IMR-90 (cell line): ENCODE results near the gene NHSL2.

ENCODE experiments used
- BHLHE40 ChIP-seq: fragments of 150-350 bp; IDR thresholded peaks from 2 replicates; pipeline ENCODE4 v1.6.1; 2016; ENCODE audit warnings: mild to moderate bottlenecking, low read depth, low read length
- CEBPB ChIP-seq: IDR thresholded peaks from 2 replicates; pipeline ENCODE4 v1.6.1; 2012; ENCODE audit warnings: low read depth, low read length, improper control_type of control experiment
- FOS ChIP-seq: fragments of 150-350 bp; IDR thresholded peaks from 2 replicates; pipeline ENCODE4 v1.6.1; 2016; ENCODE audit warnings: low read depth, low read length
- MAFK ChIP-seq: IDR thresholded peaks from 2 replicates; pipeline ENCODE4 v1.6.1; 2012; ENCODE audit warnings: low read depth, low read length, improper control_type of control experiment
- MXI1 ChIP-seq: IDR thresholded peaks from 2 replicates; pipeline ENCODE4 v1.6.1; 2012; ENCODE audit warnings: low read depth, mild to moderate bottlenecking, low read length, moderate library complexity, borderline replicate concordance
- NFE2L2 ChIP-seq: fragments of 150-350 bp; IDR thresholded peaks from 2 replicates; pipeline ENCODE4 v1.6.1; 2016; ENCODE audit warnings: low read depth, mild to moderate bottlenecking, low read length
- POLR2A ChIP-seq: IDR thresholded peaks from 2 replicates; pipeline ENCODE4 v1.6.1; 2012; ENCODE audit warnings: mild to moderate bottlenecking, low read depth, low read length
- RAD21 ChIP-seq: IDR thresholded peaks from 2 replicates; pipeline ENCODE4 v1.6.1; 2012; ENCODE audit warnings: low read length, improper control_type of control experiment
- RCOR1 ChIP-seq: IDR thresholded peaks from 2 replicates; pipeline ENCODE4 v1.6.1; 2012; ENCODE audit warnings: mild to moderate bottlenecking, low read length, improper control_type of control experiment; ENCODE audit not compliant: insufficient replicate concordance
- RFX5 ChIP-seq: IDR thresholded peaks from 2 replicates; pipeline ENCODE4 v1.8.0; 2012; ENCODE audit warnings: low read depth, mild to moderate bottlenecking, low read length, moderate library complexity
- SMC3 ChIP-seq: fragments of 150-350 bp; IDR thresholded peaks from 2 replicates; pipeline ENCODE4 v1.6.1; 2016; ENCODE audit warnings: low read depth, mild to moderate bottlenecking, antibody characterized with exemption, low read length, moderate library complexity
- TF ChIP-seq, protein P1 (sequence below): conservative IDR thresholded peaks from 2 replicates; pipeline ENCODE4 v1.5.1; 2012; ENCODE audit warnings: mild to moderate bottlenecking, low read depth, low read length, improper control_type of control experiment
- TF ChIP-seq, protein P2 (sequence below): fragments of 150-350 bp; IDR thresholded peaks from 2 replicates; pipeline ENCODE4 v1.6.1; 2016; ENCODE audit warnings: low read depth, mild to moderate bottlenecking, low read length, moderate library complexity, borderline replicate concordance
- TF ChIP-seq, protein P3 (sequence below): fragments of 150-350 bp; IDR thresholded peaks from 2 replicates; pipeline ENCODE4 v1.6.1; 2017; ENCODE audit warnings: mild to moderate bottlenecking, antibody characterized with exemption, low read length, low read depth

DNA sequence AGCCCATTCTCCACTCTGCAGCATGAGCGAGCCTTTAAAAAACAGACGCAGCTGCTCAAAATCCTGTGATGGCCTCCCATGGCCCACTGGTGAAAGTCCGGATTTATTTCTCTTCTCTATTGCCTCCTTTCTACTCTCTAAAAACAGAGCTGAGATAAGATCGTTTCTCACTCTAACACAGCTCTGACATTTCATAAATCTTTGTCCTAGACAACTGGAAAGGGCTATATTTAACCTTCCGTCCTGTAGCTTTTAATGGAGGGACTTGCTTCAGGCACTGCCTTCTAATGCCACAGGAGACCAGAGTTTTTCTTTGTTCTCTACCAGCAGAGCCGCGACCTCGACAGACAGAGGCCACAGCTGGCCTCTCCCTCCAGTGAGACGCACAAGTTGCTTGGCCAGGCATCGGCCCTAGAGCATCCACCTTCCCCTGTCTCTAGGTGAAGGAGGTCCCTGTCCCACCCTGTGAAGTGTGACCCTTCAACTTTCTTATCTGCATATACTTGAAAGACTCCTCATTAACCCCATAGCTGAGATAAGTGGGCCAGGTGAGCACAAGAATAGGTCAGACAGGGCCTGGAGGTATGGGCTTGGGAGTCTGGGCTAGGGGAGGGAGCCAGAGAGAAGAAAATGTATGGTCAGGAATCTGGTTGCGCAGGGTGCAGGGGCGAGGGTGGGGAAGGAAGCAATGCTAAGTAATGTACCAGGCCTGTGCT is 171.1 kb downstream of the NHSL2 start:
- no peak for TF ChIP-seq RFX5
- TF ChIP-seq CEBPB, result no peak
- TF ChIP-seq, protein P1, sequence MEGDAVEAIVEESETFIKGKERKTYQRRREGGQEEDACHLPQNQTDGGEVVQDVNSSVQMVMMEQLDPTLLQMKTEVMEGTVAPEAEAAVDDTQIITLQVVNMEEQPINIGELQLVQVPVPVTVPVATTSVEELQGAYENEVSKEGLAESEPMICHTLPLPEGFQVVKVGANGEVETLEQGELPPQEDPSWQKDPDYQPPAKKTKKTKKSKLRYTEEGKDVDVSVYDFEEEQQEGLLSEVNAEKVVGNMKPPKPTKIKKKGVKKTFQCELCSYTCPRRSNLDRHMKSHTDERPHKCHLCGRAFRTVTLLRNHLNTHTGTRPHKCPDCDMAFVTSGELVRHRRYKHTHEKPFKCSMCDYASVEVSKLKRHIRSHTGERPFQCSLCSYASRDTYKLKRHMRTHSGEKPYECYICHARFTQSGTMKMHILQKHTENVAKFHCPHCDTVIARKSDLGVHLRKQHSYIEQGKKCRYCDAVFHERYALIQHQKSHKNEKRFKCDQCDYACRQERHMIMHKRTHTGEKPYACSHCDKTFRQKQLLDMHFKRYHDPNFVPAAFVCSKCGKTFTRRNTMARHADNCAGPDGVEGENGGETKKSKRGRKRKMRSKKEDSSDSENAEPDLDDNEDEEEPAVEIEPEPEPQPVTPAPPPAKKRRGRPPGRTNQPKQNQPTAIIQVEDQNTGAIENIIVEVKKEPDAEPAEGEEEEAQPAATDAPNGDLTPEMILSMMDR, result no peak
- TF ChIP-seq POLR2A, result no peak
- no peak for TF ChIP-seq RCOR1
- no peak for TF ChIP-seq RAD21
- no peak for TF ChIP-seq MAFK
- TF ChIP-seq BHLHE40, result no peak
- no peak for TF ChIP-seq FOS
- TF ChIP-seq, protein P2, sequence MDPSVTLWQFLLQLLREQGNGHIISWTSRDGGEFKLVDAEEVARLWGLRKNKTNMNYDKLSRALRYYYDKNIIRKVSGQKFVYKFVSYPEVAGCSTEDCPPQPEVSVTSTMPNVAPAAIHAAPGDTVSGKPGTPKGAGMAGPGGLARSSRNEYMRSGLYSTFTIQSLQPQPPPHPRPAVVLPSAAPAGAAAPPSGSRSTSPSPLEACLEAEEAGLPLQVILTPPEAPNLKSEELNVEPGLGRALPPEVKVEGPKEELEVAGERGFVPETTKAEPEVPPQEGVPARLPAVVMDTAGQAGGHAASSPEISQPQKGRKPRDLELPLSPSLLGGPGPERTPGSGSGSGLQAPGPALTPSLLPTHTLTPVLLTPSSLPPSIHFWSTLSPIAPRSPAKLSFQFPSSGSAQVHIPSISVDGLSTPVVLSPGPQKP, result no peak
- TF ChIP-seq, protein P3, sequence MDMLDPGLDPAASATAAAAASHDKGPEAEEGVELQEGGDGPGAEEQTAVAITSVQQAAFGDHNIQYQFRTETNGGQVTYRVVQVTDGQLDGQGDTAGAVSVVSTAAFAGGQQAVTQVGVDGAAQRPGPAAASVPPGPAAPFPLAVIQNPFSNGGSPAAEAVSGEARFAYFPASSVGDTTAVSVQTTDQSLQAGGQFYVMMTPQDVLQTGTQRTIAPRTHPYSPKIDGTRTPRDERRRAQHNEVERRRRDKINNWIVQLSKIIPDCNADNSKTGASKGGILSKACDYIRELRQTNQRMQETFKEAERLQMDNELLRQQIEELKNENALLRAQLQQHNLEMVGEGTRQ, result no peak
- TF ChIP-seq MXI1, result no peak
- no peak for TF ChIP-seq SMC3
- no peak for TF ChIP-seq NFE2L2
